Neural progenitor cell (in vitro differentiated cells): Measurements from ENCODE around the gene ZNF311. TPM values are rescaled to one million over a fixed set of nuclear protein-coding genes. Genes with fewer than 3 reads are reported as not detected.
A peak's percentile ranks its signal among the peaks of the same experiment; 100 is the strongest.

Source experiments
- DNase-seq: peaks from one replicate; pipeline ENCODE4 v3.0.0-alpha.2; 2016; ENCODE audit warnings: low spot score
- H2AFZ ChIP-seq: fragments of 200-600 bp; sonication (generic); replicated peaks from 2 replicates; pipeline ENCODE4 v1.6.1; 2016; ENCODE audit warnings: antibody characterized with exemption
- H3F3A ChIP-seq: fragments of 200-600 bp; sonication (generic); 2 replicates; pipeline ENCODE4 v1.6.1; 2016; ENCODE audit warnings: antibody characterized with exemption, low read depth
- H3K27ac ChIP-seq: fragments of 200-600 bp; sonication (generic); 2 replicates; pipeline ENCODE4 v1.5.1; 2016; ENCODE audit warnings: mild to moderate bottlenecking
- H3K27me3 ChIP-seq: fragments of 200-600 bp; sonication (generic); 2 replicates; pipeline ENCODE4 v1.6.1; 2016; ENCODE audit warnings: mild to moderate bottlenecking, moderate library complexity
- H3K36me3 ChIP-seq: fragments of 200-600 bp; sonication (generic); 2 replicates; pipeline ENCODE4 v1.5.1; 2016
- H3K4me1 ChIP-seq: fragments of 200-600 bp; sonication (generic); 2 replicates; pipeline ENCODE4 v1.6.1; 2016; ENCODE audit warnings: mixed run types
- H3K4me2 ChIP-seq: fragments of 200-600 bp; sonication (generic); 2 replicates; pipeline ENCODE4 v1.6.1; 2016
- H3K4me3 ChIP-seq: fragments of 200-600 bp; sonication (generic); 2 replicates; pipeline ENCODE4 v1.5.1; 2016
- H3K79me2 ChIP-seq: fragments of 200-600 bp; sonication (generic); 2 replicates; pipeline ENCODE4 v1.6.1; 2016; ENCODE audit warnings: low read depth
- H3K9ac ChIP-seq: fragments of 200-600 bp; sonication (generic); 2 replicates; pipeline ENCODE4 v1.6.1; 2016
- H3K9me3 ChIP-seq: fragments of 200-600 bp; sonication (generic); 2 replicates; pipeline ENCODE4 v1.5.1; 2016; ENCODE audit warnings: low read depth
- H4K20me1 ChIP-seq: fragments of 200-600 bp; sonication (generic); 2 replicates; pipeline ENCODE4 v1.6.1; 2016; ENCODE audit warnings: low read depth
- H3K27ac Mint-ChIP-seq: 3 replicates; pipeline ENCODE4 v1.8.0; 2021; ENCODE audit warnings: mixed read lengths
- H3K27me3 Mint-ChIP-seq: 2 replicates; pipeline ENCODE4 v1.8.0; 2022; ENCODE audit warnings: low read depth, mild to moderate bottlenecking, inconsistent platforms, moderate library complexity, mixed read lengths; ENCODE audit not compliant: insufficient read depth
- H3K36me3 Mint-ChIP-seq: 3 replicates; pipeline ENCODE4 v1.8.0; 2021; ENCODE audit warnings: mixed read lengths
- H3K4me1 Mint-ChIP-seq: 3 replicates; pipeline ENCODE4 v1.8.0; 2021; ENCODE audit warnings: mixed read lengths
- H3K4me3 Mint-ChIP-seq: 3 replicates; pipeline ENCODE4 v1.8.0; 2021; ENCODE audit warnings: mild to moderate bottlenecking, moderate library complexity, mixed read lengths
- H3K9me3 Mint-ChIP-seq: 3 replicates; pipeline ENCODE4 v1.8.0; 2020; ENCODE audit warnings: mixed read lengths
- CTCF ChIP-seq: fragments of 200-600 bp; sonication (generic); IDR thresholded peaks from 2 replicates; pipeline ENCODE4 v1.5.1; 2017; ENCODE audit warnings: antibody characterized with exemption, mild to moderate bottlenecking
- EZH2 ChIP-seq: fragments of 200-600 bp; sonication (generic); IDR thresholded peaks from 2 replicates; pipeline ENCODE4 v1.6.1; 2017; ENCODE audit warnings: antibody characterized with exemption, mild to moderate bottlenecking, moderate library complexity
- EZH2phosphoT487 ChIP-seq: fragments of 200-600 bp; sonication (generic); IDR thresholded peaks from 2 replicates; pipeline ENCODE4 v1.6.1; 2017; ENCODE audit warnings: antibody characterized with exemption
- total RNA-seq: library from RNA; depleted of rRNA; stranded (reverse); fragments of >200 nt; gene quantifications from 2 replicates; pipeline ENCODE4 v1.2.3, GENCODE V29; 2015; ENCODE audit warnings: low replicate concordance

The ZNF311 gene
- total RNA-seq, 1 donor from 2014 or later, result 1.9 TPM

GRCh38 chr6:28978959-28979561, 26.1 kb downstream of the ZNF311 start:
- Histone ChIP-seq H3K27ac (no peak overlapping the region), H3K4me3 (no peak overlapping the region)
- H3K4me3 Mint-ChIP-seq, result peak overlapping the region; percentile 4

GRCh38 chr6:28978133-28978491, 27.0 kb downstream of the ZNF311 start:
- H3F3A ChIP-seq, result peaks cover 12% of the 10 kb centered on the region
- no peaks in the 10 kb centered on the region for H4K20me1 ChIP-seq
- peaks cover 4% of the 10 kb centered on the region for H3K4me1 ChIP-seq
- H3K27me3 ChIP-seq, result peaks cover 47% of the 10 kb centered on the region
- TF ChIP-seq EZH2, result no peak
- TF ChIP-seq CTCF, result no peak
- no peak for TF ChIP-seq EZH2phosphoT487
- peak overlapping the region; percentile 68 for H3K4me3 Mint-ChIP-seq
- DNase-seq, result no peak
- H3K9me3 Mint-ChIP-seq, result peaks cover 5% of the 10 kb centered on the region
- peaks cover 28% of the 10 kb centered on the region for H3K27me3 Mint-ChIP-seq
- H2AFZ ChIP-seq, result no peak overlapping the region
- H3K36me3 Mint-ChIP-seq, result peaks cover 5% of the 10 kb centered on the region
- no peak overlapping the region for H3K27ac ChIP-seq
- H3K27ac Mint-ChIP-seq, result no peak overlapping the region
- H3K4me3 ChIP-seq, result no peak overlapping the region
- no peak overlapping the region for H3K4me2 ChIP-seq
- H3K36me3 ChIP-seq, result no peaks in the 10 kb centered on the region
- no peaks in the 10 kb centered on the region for H3K9me3 ChIP-seq
- H3K79me2 ChIP-seq, result no peaks in the 10 kb centered on the region
- H3K4me1 Mint-ChIP-seq, result peaks cover 25% of the 10 kb centered on the region
- H3K9ac ChIP-seq, result no peak overlapping the region

More at GRCh38 chr6:28978959-28979561, 26.1 kb downstream of the ZNF311 start:
- no peaks in the 10 kb centered on the region for H3K79me2 ChIP-seq
- peaks cover 30% of the 10 kb centered on the region for H3K4me1 Mint-ChIP-seq
- TF ChIP-seq EZH2, result no peak
- no peak for TF ChIP-seq EZH2phosphoT487
- TF ChIP-seq CTCF, result no peak
- no peaks in the 10 kb centered on the region for H4K20me1 ChIP-seq
- no peak for DNase-seq
- H2AFZ ChIP-seq, result no peak overlapping the region
- H3F3A ChIP-seq, result peaks cover 21% of the 10 kb centered on the region
- H3K4me2 ChIP-seq, result no peak overlapping the region
- H3K4me1 ChIP-seq, result peaks cover 8% of the 10 kb centered on the region
- no peak overlapping the region for H3K27ac Mint-ChIP-seq
- peaks cover 5% of the 10 kb centered on the region for H3K9me3 Mint-ChIP-seq
- no peaks in the 10 kb centered on the region for H3K36me3 ChIP-seq
- no peak overlapping the region for H3K9ac ChIP-seq
- H3K9me3 ChIP-seq, result no peaks in the 10 kb centered on the region
- H3K36me3 Mint-ChIP-seq, result peaks cover 5% of the 10 kb centered on the region
- peaks cover 33% of the 10 kb centered on the region for H3K27me3 Mint-ChIP-seq
- H3K27me3 ChIP-seq, result peaks cover 47% of the 10 kb centered on the region

- Mint-ChIP-seq H3K36me3 (peaks cover 5% of the 10 kb centered on the region), H3K4me3 (peak overlapping the region; percentile 68), H3K4me1 (peaks cover 20% of the 10 kb centered on the region), H3K27ac (no peak overlapping the region), H3K9me3 (peaks cover 5% of the 10 kb centered on the region), H3K27me3 (peaks cover 27% of the 10 kb centered on the region)
- H3K9ac ChIP-seq, result no peak overlapping the region
- peak; percentile 49 for TF ChIP-seq EZH2
- no peak for TF ChIP-seq EZH2phosphoT487
- TF ChIP-seq CTCF, result no peak
- H3F3A ChIP-seq, result peaks cover 7% of the 10 kb centered on the region
- H3K4me3 ChIP-seq, result peak overlapping the region; percentile 41
- no peak overlapping the region for H3K27ac ChIP-seq
- peak overlapping the region; percentile 32 for H2AFZ ChIP-seq
- peak overlapping the region; percentile 61 for H3K4me2 ChIP-seq
- no peaks in the 10 kb centered on the region for H3K79me2 ChIP-seq
- DNase-seq, result peak; percentile 51
- no peaks in the 10 kb centered on the region for H3K9me3 ChIP-seq
- no peaks in the 10 kb centered on the region for H4K20me1 ChIP-seq
- no peaks in the 10 kb centered on the region for H3K36me3 ChIP-seq
- H3K4me1 ChIP-seq, result peaks cover 4% of the 10 kb centered on the region
- H3K27me3 ChIP-seq, result peaks cover 47% of the 10 kb centered on the region
These were observed 27.6 kb downstream of the ZNF311 start for GRCh38 chr6:28977341-28978132.
